Cardiac muscle cell (in vitro differentiated cells and primary cell): Measurements from ENCODE around the gene BAIAP2L1. TPM values are rescaled to one million over a fixed set of nuclear protein-coding genes. Genes with fewer than 3 reads are reported as not detected.

ENCODE experiments used
- DNase-seq, 2 donors: peaks; one replicate each; pipeline versions ENCODE4 v3.0.0 to v3.0.0-alpha.2; 2010 to 2017; ENCODE audit warnings: low read depth in 1 of 2, low spot score in 1 of 2
- H3K27ac ChIP-seq: fragments of 200-600 bp; sonication (generic); 2 replicates; pipeline ENCODE4 v1.5.1; 2016
- H3K27me3 ChIP-seq: fragments of 200-600 bp; sonication (generic); 2 replicates; pipeline ENCODE4 v1.6.0; 2016; ENCODE audit warnings: control low read depth
- H3K36me3 ChIP-seq: fragments of 200-600 bp; sonication (generic); 2 replicates; pipeline ENCODE4 v1.5.1; 2016; ENCODE audit warnings: control low read depth
- H3K4me1 ChIP-seq: fragments of 200-600 bp; sonication (generic); 2 replicates; pipeline ENCODE4 v1.8.1; 2017; ENCODE audit warnings: low read depth, mild to moderate bottlenecking, mixed run types
- H3K4me3 ChIP-seq: fragments of 200-600 bp; sonication (generic); 2 replicates; pipeline ENCODE4 v1.5.1; 2016; ENCODE audit warnings: mild to moderate bottlenecking
- H3K9me3 ChIP-seq: fragments of 200-600 bp; sonication (generic); 2 replicates; pipeline ENCODE4 v1.5.1; 2017; ENCODE audit warnings: low read depth, mild to moderate bottlenecking, control low read depth
- polyA plus RNA-seq: library from polyadenylated mRNA; unstranded; fragments of >200 nt; fragmentation: Nextera tagmentation; extraction: Ambion mirVana; gene quantifications from 2 replicates; pipeline ENCODE4 v1.2.1, GENCODE V29; 2016
- total RNA-seq: library from RNA; depleted of rRNA; stranded (reverse); fragments of >200 nt; gene quantifications from 2 replicates; pipeline ENCODE4 v1.2.3, GENCODE V29; 2016
- TF ChIP-seq, protein P1 (sequence below): IDR thresholded peaks from 2 replicates; pipeline ENCODE4 v1.5.1; 2012; ENCODE audit warnings: low read depth, mild to moderate bottlenecking, low read length

Gene BAIAP2L1
- total and polyA plus RNA-seq, 2 experiments from 2014 or later: 7.6 to 11.6 TPM

DNA sequence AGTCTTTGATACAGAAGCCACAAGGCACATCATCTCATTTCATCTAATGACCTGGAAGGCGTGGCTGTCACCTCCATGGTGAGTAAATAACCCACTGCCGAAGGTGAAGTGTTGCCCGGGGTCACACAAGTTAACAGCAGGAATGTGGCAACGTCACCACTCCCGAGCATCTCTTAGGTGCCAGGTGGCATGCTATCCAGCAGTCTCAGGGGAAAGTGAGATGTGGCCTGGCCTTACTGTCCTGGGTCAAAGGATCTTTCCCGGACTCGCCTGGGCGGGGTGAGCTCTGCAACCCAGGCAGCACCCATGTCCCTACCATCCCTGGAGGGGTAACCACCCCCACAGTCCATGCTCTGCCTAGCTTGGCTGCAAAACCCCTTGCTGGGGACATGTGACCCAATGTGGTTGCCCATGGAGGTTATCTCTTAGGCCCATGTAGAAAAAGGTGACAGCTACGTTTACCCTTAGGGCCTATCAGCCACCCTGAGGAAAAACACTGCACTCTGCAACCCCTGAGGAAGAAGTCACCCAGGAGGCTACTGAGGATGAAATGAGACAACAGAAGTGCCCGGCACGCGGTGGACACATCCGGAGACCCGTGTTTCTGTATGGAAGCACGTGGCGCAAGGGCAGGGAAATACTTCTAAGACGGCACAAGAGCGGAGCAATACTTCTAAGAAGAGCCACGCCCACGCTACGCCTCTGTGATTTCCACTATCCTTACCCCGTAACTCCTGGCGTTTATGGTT lies 52.0 kb downstream of the BAIAP2L1 start:
- no peaks in the 10 kb centered on the region for H3K27me3 ChIP-seq
- H3K27ac ChIP-seq: no peak overlapping the region
- no peaks in the 10 kb centered on the region for H3K36me3 ChIP-seq
- H3K9me3 ChIP-seq: no peaks in the 10 kb centered on the region
- H3K4me1 ChIP-seq: no peaks in the 10 kb centered on the region
- DNase-seq: no peak
- TF ChIP-seq, protein P1, sequence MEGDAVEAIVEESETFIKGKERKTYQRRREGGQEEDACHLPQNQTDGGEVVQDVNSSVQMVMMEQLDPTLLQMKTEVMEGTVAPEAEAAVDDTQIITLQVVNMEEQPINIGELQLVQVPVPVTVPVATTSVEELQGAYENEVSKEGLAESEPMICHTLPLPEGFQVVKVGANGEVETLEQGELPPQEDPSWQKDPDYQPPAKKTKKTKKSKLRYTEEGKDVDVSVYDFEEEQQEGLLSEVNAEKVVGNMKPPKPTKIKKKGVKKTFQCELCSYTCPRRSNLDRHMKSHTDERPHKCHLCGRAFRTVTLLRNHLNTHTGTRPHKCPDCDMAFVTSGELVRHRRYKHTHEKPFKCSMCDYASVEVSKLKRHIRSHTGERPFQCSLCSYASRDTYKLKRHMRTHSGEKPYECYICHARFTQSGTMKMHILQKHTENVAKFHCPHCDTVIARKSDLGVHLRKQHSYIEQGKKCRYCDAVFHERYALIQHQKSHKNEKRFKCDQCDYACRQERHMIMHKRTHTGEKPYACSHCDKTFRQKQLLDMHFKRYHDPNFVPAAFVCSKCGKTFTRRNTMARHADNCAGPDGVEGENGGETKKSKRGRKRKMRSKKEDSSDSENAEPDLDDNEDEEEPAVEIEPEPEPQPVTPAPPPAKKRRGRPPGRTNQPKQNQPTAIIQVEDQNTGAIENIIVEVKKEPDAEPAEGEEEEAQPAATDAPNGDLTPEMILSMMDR: no peak
- H3K4me3 ChIP-seq: no peak overlapping the region

DNA sequence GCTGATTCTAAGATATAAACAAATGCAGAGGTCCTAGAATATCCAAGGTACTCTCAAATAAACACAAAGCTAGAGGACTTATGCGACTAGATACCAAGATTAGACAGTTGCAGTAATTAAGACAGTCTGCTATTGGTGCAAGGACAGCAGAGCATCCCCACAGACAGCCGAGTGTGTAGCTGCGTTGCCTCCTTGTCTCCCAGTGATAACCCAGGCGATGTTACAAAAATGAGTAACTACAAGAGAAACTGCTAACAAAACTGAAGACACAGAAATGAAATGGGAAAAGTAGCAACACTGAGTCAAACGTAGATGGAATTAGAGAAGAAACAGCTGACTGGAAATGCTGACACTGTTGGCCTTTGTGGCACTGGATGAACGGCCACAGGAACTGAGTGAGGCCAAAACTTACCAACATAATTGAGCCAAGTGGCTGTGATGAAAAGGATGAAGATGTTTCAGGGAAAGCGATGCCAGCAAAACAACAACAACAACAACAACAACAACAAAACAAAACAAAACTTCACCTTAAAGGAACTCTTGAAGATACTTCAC lies 54.3 kb downstream of the BAIAP2L1 start:
- TF ChIP-seq, protein P1: no peak
- H3K4me1 ChIP-seq: no peaks in the 10 kb centered on the region
- no peaks in the 10 kb centered on the region for H3K9me3 ChIP-seq
- no peak overlapping the region for H3K4me3 ChIP-seq
- no peak overlapping the region for H3K27ac ChIP-seq
- H3K36me3 ChIP-seq: no peaks in the 10 kb centered on the region
- no peaks in the 10 kb centered on the region for H3K27me3 ChIP-seq
- DNase-seq: no peak

DNA sequence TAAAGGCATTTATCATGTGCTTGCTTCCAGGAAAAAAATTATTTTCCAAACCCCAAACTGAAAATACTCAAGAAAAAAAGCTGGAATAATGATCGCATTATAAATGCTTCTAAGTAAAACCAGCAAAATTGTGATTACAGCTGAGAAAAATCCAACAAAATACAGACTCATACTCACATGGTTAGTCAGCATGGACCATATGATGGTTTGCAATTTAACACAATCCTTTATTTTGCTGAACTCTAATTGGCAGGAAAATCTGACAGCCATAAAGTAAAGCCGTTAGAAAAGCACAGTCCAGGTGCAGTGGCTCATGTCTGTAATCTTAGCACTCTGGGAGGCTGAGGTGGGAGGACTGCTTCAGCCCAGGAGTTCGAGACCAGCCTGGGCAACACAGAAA lies 59.8 kb downstream of the BAIAP2L1 start:
- H3K36me3 ChIP-seq: no peaks in the 10 kb centered on the region
- TF ChIP-seq, protein P1: no peak
- H3K27ac ChIP-seq: no peak overlapping the region
- H3K27me3 ChIP-seq: no peaks in the 10 kb centered on the region
- no peak overlapping the region for H3K4me3 ChIP-seq
- DNase-seq: no peak
- no peaks in the 10 kb centered on the region for H3K9me3 ChIP-seq
- H3K4me1 ChIP-seq: no peaks in the 10 kb centered on the region

DNA sequence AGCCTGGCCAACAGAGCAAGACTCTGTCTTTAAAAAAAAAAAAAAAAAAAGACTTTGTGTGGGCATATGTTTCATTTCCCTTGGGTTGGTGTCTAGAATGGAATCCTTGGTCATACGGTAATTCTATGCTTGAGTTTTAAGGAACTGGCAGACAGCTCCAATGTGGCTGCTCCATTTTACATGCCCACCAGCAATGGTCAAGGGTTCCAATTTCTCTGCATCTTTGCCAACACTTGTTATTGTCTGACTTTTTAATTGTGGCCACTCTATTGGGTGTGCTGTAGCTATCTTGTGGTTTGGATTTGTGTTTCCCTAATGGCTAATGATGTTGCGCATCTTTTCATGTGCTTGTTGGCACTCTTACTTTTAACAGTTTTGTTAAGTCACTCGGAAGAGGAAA lies 61.8 kb downstream of the BAIAP2L1 start:
- Histone ChIP-seq H3K9me3 (no peaks in the 10 kb centered on the region), H3K4me1 (no peaks in the 10 kb centered on the region), H3K27ac (no peak overlapping the region), H3K4me3 (no peak overlapping the region), H3K27me3 (no peaks in the 10 kb centered on the region), H3K36me3 (no peaks in the 10 kb centered on the region)
- TF ChIP-seq, protein P1: no peak
- no peak for DNase-seq

DNA sequence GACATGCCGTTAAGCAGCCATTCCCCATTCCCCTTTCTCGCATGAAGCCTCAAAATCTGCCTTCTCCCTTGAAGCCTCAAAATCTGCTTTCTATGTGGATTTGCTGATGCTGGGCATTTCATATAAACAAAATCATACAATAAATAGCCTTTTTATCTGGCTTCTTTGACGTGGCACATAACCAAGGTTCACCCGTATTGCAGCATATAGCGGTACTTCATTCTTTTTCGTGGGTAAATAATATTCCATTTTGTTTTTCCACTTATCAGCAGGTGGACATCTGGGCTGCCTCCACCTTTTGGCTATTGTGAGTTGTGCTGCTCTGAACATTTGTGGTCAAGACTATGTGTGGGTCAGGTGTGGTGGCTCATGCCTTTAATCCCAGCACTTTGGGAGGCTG lies 62.4 kb downstream of the BAIAP2L1 start:
- Histone ChIP-seq H3K4me3 (no peak overlapping the region), H3K36me3 (no peaks in the 10 kb centered on the region), H3K27ac (no peak overlapping the region), H3K27me3 (no peaks in the 10 kb centered on the region), H3K9me3 (no peaks in the 10 kb centered on the region), H3K4me1 (no peaks in the 10 kb centered on the region)
- TF ChIP-seq, protein P1: no peak
- no peak for DNase-seq
